Thyroid gland (tissue), 4 donors: ENCODE results near the gene ANTXR1. TPM values are rescaled to one million over a fixed set of nuclear protein-coding genes. Genes with fewer than 3 reads are reported as not detected.

Experiments
- DNase-seq, 2 donors: peaks; one replicate each; pipeline ENCODE4 v3.0.0-alpha.2; 2019
- H3K27ac ChIP-seq, 3 donors: fragments of 200-600 bp; sonication (generic); 1 replicate in 2 of 3; 2 replicates in 1 of 3; pipeline ENCODE4 v1.5.1; 2016 to 2019; ENCODE audit warnings: mild to moderate bottlenecking in 1 of 3, moderate library complexity in 1 of 3
- H3K27me3 ChIP-seq: fragments of 200-600 bp; sonication (generic); one replicate; pipeline ENCODE4 v1.5.1; 2019
- H3K36me3 ChIP-seq, 2 donors: fragments of 200-600 bp; sonication (generic); one replicate each; pipeline ENCODE4 v1.5.1; 2016 to 2019
- H3K4me1 ChIP-seq, 2 donors: fragments of 200-600 bp; sonication (generic); one replicate each; pipeline ENCODE4 v1.5.1; 2017 to 2019
- H3K4me3 ChIP-seq, 3 donors: fragments of 200-600 bp; sonication (generic); replicated peaks in 1 of 3; 1 replicate in 2 of 3; 2 replicates in 1 of 3; pipeline ENCODE4 v1.5.1; 2016; ENCODE audit warnings: mild to moderate bottlenecking in 1 of 3
- H3K9me3 ChIP-seq: fragments of 200-600 bp; sonication (generic); one replicate; pipeline ENCODE4 v1.5.1; 2017
- POLR2A ChIP-seq, 2 donors: fragments of 450-650 bp; IDR thresholded peaks; one replicate each; pipeline ENCODE4 v1.6.1; 2017; ENCODE audit warnings: antibody characterized with exemption in 2 of 2, mild to moderate bottlenecking in 2 of 2, moderate library complexity in 1 of 2
- WGBS, 2 donors: methylation state at CpG; one replicate each; pipeline ENCODE4 v1.1.5; 2017; 5-methylcytosine and 5-hydroxymethylcytosine counted together
- intact Hi-C: fragments of 100-400 bp; cut with DNase I; formaldehyde crosslinking; loops from one replicate; pipeline ENCODE4 v1.15.1; 2023
- total RNA-seq, 4 donors: library from RNA; depleted of rRNA; stranded (reverse); fragments of >200 nt; gene quantifications; one replicate each; pipeline ENCODE4 v1.2.3, GENCODE V29; 2016
- TF ChIP-seq, protein P1 (sequence below), 6 experiments: fragments of 200-600 bp in 3 of 6; fragments of 450-650 bp in 3 of 6; sonication (generic) in 3 of 6; IDR thresholded peaks; one replicate each; pipeline ENCODE4 v1.5.1; 2016 to 2019; ENCODE audit warnings: antibody characterized with exemption in 6 of 6, mild to moderate bottlenecking in 2 of 6, inconsistent platforms in 1 of 6, moderate library complexity in 1 of 6

The ANTXR1 gene
- total RNA-seq, 4 donors from 2014 or later, result 56.4 to 103 (median 79.3) TPM

DNA sequence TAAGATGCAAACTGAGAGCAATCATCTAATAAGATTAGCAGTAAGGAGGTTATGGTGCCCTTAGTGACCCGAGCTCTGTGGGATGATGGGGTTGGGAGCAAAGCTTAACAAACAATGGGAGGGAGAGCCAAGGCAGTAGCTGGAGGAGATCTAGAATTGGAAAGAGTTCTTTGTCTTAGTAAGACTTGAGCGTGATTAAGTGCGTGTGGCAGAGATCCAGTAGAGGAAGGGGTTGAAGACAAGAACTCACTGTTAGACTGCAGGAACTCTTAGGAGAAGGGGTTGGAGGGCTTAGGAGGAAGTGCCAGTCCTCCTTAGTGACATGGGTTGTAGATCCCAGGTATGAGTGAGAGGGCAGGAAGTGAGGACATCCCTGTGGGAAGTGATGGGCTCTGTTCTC is 189.3 kb downstream of the ANTXR1 start:
- H3K27ac ChIP-seq, result no peak overlapping the region
- no peaks in the 10 kb centered on the region for H3K36me3 ChIP-seq
- H3K9me3 ChIP-seq, result no peaks in the 10 kb centered on the region
- no peak for TF ChIP-seq POLR2A (IDR thresholded peaks at IDR 0.05)
- TF ChIP-seq, protein P1, sequence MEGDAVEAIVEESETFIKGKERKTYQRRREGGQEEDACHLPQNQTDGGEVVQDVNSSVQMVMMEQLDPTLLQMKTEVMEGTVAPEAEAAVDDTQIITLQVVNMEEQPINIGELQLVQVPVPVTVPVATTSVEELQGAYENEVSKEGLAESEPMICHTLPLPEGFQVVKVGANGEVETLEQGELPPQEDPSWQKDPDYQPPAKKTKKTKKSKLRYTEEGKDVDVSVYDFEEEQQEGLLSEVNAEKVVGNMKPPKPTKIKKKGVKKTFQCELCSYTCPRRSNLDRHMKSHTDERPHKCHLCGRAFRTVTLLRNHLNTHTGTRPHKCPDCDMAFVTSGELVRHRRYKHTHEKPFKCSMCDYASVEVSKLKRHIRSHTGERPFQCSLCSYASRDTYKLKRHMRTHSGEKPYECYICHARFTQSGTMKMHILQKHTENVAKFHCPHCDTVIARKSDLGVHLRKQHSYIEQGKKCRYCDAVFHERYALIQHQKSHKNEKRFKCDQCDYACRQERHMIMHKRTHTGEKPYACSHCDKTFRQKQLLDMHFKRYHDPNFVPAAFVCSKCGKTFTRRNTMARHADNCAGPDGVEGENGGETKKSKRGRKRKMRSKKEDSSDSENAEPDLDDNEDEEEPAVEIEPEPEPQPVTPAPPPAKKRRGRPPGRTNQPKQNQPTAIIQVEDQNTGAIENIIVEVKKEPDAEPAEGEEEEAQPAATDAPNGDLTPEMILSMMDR (IDR thresholded peaks at IDR 0.05), result no peak
- WGBS, 2 donors, result 84 to 87% methylated on average over 3 of the region's 3 CpGs
- no peak overlapping the region for H3K4me3 ChIP-seq
- H3K27me3 ChIP-seq, result no peaks in the 10 kb centered on the region
- intact Hi-C loops, result no loop called here
- peaks cover 0 to 9% of the 10 kb centered on the region in 2 donors for H3K4me1 ChIP-seq
- DNase-seq, result no peak

DNA sequence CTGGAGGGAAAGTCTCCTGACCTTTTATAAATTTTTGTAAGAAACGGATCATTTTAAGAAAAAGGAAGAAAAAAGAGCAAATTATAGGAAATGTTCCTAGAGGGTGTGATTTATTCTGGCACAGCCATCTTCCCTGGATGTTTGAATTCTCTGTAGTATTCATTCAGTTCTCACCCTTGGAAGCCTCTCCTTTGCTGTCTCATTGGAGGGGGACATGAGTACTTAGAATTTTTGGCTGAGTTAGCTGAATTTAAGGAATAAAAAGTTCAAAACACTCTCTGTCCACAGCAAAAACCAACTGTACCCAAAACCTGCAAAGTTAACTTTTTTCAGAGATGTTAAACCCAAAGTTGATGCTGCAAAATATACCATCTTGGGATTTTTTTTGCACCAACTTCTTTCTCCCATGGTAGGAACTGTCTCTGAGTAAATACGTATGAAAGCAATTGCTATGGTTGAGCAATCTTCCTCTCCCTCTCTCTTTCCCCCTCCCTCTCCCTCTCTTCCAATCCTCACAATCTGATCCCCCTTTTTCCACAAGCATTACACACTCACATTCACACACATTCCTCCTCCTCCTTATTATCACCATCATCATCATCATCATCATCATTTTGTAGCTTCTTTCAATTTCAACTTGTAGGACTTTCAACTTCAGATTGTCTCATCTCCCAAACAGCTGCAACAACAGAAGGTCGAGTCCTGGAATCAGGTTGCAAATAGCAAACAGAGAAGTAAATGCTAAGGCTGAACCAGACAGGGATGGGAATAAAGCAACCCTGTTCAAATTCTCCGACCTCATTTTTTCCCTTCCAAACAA is 190.4 kb downstream of the ANTXR1 start:
- Histone ChIP-seq H3K9me3 (no peaks in the 10 kb centered on the region), H3K4me1 (peaks cover 0 to 9% of the 10 kb centered on the region in 2 donors), H3K4me3 (no peak overlapping the region), H3K27ac (no peak overlapping the region), H3K27me3 (no peaks in the 10 kb centered on the region), H3K36me3 (no peaks in the 10 kb centered on the region)
- 71 to 74% methylated on average over 4 of the region's 4 CpGs for WGBS, 2 donors
- intact Hi-C loops, result no loop called here
- no peak for DNase-seq
- TF ChIP-seq, protein P1 (IDR thresholded peaks at IDR 0.05), result no peak
- TF ChIP-seq POLR2A (IDR thresholded peaks at IDR 0.05), result no peak

DNA sequence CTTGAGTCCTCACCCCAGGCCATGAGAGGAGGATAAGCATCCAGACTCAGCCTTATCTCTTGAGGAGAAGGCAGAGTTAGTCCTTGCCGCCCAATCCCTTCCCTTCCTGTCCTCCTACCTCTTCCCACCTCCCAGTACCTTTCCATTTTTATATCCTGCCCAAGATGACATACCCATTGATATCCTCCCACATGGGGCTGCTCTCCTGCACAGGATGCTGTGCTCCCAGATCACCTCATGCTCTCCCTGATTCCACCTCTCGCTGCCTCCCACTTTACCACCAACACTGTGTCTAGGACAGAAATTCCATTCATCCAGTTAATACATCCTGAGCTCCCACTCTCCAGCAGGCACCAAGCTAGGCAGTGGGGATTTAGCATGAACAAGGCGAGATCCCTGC is 191.7 kb downstream of the ANTXR1 start:
- no peak for TF ChIP-seq POLR2A (IDR thresholded peaks at IDR 0.05)
- no peak overlapping the region for H3K27ac ChIP-seq
- H3K4me1 ChIP-seq, result peaks cover 0 to 9% of the 10 kb centered on the region in 2 donors
- no peaks in the 10 kb centered on the region for H3K27me3 ChIP-seq
- intact Hi-C loops, result no loop called here
- DNase-seq, result no peak
- H3K9me3 ChIP-seq, result no peaks in the 10 kb centered on the region
- no peaks in the 10 kb centered on the region for H3K36me3 ChIP-seq
- 91 to 96% methylated on average over 3 of the region's 3 CpGs for WGBS, 2 donors
- no peak overlapping the region for H3K4me3 ChIP-seq

DNA sequence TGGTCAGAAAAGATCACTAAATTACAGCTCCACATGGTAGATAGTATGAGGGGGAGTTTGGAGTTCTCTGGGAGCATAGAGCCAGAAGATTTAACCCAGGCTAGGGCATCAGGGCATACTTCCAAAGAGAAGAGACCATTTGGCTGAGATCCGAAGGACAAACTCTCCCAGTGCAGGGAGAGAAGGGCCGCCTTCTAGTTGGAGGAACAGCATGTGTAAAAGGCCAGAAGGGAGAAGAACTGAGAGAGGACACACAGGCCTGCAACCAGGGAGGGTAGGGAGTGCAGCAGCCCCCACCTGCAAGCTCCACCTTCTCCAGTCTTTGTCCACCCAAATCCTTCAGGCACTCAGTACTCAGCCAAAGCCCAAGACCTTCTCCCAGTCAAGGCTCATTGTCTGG is 192.1 kb downstream of the ANTXR1 start:
- Histone ChIP-seq H3K27me3 (no peaks in the 10 kb centered on the region), H3K4me1 (peaks cover 0 to 9% of the 10 kb centered on the region in 2 donors), H3K4me3 (no peak overlapping the region), H3K9me3 (no peaks in the 10 kb centered on the region), H3K36me3 (no peaks in the 10 kb centered on the region), H3K27ac (no peak overlapping the region)
- 85 to 93% methylated on average over 2 of the region's 2 CpGs for WGBS, 2 donors
- no peak for TF ChIP-seq POLR2A (IDR thresholded peaks at IDR 0.05)
- TF ChIP-seq, protein P1 (IDR thresholded peaks at IDR 0.05), result no peak
- no peak for DNase-seq
- intact Hi-C loops, result no loop called here

DNA sequence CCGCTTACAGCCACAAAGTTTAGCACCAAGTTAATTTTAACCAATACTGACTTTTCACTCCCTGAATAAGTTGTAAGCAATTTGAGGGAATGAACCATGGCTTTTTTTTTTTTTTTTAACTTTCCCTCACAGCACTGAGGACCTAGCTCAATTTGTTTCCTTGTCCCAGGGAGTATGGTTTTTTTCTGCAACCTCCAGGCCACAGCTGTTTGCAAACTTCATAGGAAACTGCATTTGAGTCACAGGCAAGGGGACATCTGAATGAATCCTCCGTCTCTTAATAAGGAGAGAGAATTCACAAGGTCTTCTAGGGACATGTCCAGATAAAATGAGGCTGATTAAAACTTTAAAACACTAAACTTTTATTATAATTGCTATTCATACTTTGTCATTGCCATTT is 192.5 kb downstream of the ANTXR1 start:
- Histone ChIP-seq H3K27me3 (no peaks in the 10 kb centered on the region), H3K27ac (no peak overlapping the region), H3K36me3 (no peaks in the 10 kb centered on the region), H3K9me3 (no peaks in the 10 kb centered on the region), H3K4me1 (peaks cover 0 to 9% of the 10 kb centered on the region in 2 donors), H3K4me3 (no peak overlapping the region)
- TF ChIP-seq, protein P1 (IDR thresholded peaks at IDR 0.05), result no peak
- no peak for TF ChIP-seq POLR2A (IDR thresholded peaks at IDR 0.05)
- intact Hi-C loops, result no loop called here
- WGBS, 2 donors, result 89 to 90% methylated on average over 2 of the region's 2 CpGs
- no peak for DNase-seq
